HG03439 (cell line): ENCODE results near the gene BMF.
"Not testable (repeated sequence)": the region's sequence is repeated elsewhere in the genome, so short reads cannot be mapped to it uniquely, and the experiment has no call there.

Experiments
- ATAC-seq: cut with Tn5 transposase; IDR thresholded peaks from one replicate; pipeline ENCODE4 v1.9.1; 2021; ENCODE audit warnings: mild to moderate bottlenecking, moderate library complexity; ENCODE audit not compliant: unreplicated experiment

Gene BMF, protein sequence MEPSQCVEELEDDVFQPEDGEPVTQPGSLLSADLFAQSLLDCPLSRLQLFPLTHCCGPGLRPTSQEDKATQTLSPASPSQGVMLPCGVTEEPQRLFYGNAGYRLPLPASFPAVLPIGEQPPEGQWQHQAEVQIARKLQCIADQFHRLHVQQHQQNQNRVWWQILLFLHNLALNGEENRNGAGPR

DNA sequence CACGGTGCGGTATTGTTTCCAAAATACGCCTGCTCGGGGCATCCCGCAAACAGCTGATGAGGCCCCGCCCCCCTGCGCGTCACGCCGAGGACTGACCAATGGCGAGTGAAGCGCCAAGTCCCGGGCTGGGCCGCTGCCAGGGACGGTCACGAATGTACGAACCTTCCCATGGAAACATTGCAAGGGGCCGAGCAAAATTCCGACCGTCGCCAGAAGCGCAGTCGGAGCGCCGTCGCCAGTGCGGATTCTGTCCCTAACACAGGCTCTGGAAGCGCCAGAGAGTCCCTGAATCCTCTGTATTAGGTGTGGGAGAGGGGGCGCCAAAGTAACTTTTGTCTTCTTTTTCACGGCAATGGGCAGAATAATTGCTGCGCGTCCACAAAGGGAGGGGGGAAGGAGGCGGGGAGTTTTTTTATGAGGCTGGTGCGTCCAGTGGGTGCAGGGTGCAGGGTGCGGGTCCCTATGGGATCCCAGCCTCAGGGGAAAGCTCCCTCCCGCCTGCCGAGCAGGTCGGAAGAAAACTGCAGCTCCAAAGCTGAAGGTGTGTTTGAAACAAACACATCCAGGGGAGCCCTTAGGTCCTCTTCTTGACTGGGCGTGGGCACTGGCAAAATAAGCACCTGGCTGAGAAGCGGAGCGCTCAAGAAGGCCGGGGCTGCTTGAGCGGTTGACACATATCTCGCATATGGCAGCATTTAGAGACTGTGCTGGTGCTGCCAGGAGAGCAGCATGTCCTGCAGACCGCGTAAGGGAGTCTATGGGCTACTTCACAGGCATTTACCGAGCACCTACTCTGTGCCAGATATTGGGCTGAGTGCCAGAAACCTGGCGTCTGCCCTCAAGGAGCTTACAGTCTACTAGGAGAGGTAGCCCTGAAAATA is at the start of gene BMF:
BMF (minus strand) TSS at position 25 of the 881 bp plus-strand sequence. CDS start 2,793 bp downstream, outside the sequence.
- peak; percentile 62 for ATAC-seq

DNA sequence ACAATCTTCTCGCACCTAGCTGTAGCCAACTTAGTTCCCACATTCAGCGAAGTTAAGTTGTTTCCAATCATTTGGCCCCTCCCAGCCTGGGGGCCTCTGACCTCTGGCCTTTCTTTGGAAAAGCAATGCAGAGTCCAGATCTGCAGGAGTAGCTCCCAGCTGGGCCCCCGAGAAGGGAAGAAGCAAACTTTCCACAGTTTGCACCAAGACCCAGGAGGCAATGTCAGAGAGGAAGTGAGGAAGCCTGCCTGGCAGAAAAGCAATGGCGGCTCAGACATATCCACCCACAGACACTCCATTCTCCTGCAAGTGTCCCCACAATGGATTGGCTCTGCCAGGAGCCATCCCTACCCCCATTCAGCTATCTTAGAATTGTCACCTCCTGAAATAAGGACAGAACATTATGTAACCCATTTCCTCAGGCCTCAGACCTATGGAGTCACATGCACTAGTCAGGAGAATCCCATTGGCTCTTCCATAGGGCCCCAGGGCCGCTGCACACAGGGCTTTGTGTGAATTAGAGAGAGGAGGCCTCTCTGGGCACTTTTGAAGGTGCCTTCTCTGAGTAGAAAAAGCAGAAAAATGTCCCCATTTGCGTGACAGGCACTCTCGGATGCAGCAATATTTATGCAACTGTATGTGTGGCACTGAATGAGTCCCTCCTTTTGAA is 49.2 kb upstream of the BMF start:
- ATAC-seq: no peak

DNA sequence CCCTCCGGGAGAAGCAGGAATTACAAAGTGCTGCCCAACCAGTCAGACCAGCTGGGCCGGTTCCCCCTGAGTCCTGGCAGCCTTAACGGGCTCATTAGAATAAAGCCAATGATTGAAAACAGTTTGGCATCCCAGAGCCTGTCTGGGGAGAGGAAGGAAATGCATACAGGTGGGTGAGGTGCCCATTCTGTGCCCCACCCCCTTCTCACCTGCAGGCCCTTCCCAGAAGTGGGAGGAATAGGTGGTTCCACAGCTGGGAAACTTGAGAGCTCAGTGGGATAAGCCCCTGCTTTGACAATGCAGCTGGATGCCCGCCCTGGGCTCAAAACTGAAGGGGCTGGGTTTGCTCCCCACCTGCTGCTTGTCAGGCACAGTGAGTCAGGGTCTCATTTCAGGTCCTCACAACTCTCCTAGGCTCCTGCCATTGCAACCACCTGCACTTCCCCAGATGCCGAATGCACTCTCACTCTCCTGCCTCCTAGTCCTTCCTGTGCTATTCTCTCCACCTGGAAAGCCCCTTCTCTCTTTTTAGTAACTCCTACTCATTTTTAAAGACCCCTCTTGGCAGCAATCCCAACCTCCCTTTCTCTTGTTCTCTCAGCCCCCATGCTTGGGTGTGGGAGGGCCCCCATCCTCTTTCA is 46.7 kb upstream of the BMF start:
- no peak for ATAC-seq

DNA sequence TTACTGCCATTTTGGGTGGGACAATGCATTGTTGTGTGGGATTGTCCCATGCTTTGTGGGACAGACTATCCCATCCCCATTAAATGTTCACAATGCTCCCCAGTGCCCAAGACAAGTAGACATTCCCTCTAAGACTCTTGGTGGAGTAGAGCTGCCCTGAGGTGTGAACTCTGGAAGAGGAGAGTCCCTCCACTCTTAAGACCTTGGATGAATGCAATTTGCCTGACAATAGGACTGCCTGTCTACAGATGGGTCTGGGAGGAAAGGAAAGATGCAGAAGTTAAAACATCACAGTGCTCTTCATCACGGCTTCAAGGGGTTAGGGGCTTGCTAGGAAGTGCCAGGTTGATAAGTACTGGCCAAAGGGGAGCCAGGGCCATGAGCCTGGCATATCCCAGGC is 46.1 kb upstream of the BMF start:
- not testable (repeated sequence) for ATAC-seq

DNA sequence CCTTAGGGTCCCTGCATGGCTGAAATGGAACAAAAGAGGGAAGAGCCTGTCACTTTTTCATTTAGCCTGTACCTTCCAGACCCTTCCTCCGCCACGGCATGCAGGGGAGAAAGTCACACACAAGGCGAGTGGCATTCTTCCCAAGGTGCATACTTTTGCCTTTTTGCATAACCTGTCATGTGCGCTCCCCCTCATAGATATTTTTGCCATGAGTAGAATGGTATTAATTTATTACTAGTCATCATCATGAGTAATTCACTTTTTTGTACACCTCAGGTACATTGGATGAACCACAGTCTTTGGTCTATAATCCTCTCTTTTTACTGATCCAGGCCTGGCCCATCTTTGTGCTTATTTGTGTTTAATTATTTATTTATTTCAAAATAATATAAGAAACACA is 43.3 kb upstream of the BMF start:
- no peak for ATAC-seq

DNA sequence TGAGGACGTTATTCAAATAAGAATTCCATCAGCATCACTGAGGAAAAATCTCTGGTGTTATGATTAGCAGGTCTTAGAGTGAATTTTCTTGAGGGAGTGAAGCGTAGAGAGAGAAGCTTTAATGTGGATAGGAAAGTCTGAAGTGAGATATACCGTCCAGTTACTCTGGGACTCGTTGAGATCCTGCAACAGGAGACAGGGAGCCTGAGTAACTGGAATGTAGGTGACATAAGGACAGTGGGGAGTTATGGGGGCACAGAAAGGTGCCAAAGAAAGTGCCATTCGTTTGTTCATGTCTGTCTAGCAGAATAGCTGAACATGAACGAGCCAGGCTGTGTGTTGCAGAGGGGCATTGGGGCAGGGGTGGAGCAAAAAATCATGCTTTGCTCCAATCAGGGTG is 42.8 kb upstream of the BMF start:
- ATAC-seq: no peak

DNA sequence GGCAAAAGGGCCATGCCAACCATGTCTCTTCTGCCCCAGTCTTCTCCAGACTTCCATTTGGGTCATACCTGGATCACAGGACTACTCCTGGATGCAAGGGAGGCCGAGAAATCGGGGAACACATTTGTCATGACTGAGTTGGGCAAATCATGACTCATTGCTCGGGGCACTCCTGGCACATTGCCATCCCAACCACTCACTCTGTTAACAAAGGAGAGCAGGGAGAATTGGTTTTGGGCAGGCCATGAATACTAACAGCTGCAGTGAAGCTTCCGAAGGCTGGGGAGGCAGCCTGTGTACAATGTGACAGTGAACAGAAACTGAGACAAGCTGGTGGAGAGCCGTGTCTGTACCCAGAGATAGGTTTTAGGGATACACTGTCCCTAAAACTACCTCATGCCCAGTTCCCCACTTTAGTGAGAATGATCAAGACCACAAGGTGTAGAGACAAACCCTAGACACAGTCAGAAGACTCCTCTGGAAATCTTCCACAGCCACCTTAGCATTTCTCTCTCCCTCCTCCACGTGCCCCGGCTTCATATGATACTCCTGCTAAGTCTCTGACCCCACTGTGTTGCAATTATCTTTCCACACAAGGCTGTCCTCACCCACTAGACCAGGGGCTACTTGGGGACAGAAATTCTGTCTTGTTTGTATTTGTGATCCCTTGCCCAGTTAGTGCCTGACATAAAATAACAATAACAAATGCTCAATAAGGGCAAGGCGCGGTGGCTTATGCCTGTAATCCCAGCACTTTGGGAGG is 41.7 kb upstream of the BMF start:
- ATAC-seq: no peak

DNA sequence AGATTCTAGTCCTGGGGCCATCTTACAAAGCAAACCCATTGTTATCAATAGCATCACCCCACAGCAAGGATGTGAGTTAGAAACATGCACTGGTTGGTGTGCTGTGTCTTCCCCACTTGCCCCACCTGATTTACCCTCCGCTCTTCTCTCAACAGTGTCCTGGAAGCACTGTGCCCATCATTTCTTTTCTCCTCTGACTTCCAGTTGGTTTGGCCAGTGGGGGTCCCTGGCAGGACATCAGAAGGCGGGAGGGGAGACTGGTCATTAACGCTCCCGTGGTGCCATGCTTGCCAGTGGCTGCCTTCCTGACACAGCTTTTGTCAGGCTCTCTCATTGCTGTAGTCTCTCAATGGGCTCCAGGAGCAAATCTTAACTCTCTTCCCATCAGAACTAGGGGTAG is 40.7 kb upstream of the BMF start:
- ATAC-seq: no peak

DNA sequence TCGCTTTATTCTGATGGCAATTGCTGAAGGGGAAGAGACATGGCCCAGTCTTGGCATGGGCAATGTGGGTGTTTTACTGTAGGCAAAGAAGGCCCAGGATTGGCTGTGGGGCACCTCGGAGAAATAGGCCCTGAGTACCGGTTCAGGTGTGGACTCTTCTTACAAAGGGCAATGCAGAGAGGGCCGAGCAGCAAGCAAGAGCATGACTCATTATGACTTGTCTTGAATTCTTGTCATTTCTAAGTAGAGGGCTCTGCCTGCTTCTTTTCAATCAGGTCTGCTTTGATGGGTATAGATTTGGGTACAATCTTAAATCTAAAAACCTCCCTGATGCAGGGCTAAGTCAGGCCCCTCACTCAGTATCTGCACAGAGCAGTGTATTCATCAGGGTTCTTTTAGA is 37.4 kb upstream of the BMF start:
- ATAC-seq: no peak

DNA sequence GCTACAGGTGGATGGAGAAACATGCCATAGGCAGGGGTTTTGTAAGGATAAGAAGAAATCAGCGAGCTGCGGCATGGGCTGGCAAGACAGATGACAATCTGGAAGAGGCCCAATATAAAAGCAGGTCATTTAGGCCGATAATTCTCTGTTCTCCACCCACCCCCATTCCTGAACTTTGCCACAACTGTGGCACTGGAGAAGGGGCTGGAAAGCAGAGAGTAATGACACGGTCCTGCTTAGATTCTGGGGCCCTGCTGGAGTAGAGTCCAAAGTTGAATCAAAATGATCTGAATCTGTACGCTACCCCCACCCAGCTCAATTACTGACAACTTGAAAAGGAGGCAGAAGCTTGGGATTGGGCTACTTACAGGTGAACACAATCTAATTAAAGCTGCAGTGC is 33.7 kb upstream of the BMF start:
- no peak for ATAC-seq

DNA sequence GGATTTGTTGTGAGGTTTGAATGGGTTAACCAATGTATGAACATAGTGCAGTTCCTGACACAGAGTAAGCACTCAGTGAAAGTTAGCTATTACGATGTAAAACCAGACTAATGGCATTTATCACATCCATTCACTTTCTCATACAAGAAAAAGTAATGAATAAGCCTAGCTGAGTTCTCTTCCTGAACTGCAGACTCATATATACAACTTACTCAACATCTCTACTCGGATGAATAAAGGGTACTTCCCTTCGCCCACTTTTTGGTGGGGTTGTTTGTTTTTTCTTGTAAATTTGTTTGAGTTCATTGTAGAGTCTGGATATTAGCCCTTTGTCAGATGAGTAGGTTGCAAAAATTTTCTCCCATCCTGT is 29.5 kb upstream of the BMF start:
- not testable (repeated sequence) for ATAC-seq

DNA sequence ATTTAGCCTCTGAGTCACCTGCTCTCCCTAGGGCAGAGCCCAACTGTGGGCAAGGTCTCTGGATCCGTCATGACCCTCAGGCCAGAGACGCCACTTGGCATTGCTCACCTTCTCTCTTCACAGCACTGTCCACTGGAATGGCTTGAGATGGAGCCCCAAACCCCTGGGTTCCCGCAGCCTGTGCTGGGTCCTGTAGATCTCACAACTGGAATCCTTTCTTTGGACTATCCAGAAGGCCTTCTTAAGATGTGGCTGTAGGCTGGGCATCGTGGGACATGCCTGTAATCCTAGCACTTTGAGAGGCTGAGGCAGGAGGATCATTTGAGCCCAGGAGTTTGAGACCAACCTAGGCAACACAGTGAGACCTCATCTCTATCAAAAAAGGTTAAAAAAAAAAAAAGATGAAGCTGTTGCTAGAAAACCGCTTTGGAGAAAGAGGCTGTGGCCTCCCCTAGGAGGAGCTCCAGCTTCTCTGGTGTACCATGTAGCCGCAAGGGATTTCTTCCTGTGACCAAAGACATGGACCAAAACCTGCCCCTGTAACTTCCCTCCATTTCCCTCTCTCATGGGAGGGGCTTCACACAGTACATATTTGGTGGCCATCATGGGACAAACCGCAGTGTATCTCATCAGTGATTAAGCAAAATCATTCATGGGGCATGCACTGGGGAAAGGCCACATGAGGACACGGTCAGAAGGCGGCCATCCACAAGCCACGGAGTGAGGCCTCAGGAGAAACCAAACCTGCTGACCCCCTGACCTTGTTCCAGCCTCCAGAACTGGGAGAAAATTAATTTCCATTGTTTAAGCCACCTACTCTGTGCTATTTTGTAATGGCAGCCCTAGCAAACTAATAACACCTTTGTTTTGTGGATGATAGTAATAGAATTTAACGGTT is 28.9 kb upstream of the BMF start:
- ATAC-seq: no peak

DNA sequence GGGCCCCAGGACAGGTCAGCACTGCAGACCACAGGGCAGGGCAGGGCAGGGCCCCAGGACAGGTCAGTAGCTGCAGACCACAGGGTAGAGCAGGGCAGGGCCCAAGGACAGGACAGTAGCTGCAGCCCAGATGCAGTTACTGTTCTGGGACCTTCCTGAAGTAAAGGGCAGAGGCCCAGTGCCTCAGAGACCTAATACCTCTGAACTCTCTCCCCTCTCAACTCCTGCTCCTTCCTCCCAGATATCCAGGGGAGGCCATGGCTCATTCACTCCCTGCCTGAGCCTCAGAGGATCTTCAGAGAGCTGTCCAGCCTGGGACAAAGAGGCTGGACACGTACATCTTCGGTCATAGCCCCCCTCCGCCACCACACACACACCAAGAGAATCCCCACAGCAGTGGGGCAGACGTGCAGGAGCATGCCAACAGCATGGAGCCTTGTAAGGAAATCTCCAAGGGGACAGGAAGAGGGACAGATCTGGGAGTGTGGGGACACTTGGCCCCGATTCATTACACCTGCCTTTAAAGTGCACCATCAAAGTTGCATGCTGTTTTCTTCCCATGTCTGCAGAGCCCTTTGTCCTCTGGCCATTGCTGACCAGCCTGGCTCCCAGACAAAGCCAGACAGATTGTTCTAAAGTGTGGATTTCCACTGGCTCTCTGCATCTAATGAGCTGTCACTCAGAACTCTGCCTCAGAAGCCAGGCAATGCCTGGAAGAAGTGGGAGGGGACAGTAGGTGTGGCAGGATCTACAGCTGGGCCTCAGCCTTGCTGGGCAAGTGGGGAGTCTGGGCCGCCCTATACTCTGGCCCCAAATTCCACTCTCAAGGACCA is 28.0 kb upstream of the BMF start:
- no peak for ATAC-seq

DNA sequence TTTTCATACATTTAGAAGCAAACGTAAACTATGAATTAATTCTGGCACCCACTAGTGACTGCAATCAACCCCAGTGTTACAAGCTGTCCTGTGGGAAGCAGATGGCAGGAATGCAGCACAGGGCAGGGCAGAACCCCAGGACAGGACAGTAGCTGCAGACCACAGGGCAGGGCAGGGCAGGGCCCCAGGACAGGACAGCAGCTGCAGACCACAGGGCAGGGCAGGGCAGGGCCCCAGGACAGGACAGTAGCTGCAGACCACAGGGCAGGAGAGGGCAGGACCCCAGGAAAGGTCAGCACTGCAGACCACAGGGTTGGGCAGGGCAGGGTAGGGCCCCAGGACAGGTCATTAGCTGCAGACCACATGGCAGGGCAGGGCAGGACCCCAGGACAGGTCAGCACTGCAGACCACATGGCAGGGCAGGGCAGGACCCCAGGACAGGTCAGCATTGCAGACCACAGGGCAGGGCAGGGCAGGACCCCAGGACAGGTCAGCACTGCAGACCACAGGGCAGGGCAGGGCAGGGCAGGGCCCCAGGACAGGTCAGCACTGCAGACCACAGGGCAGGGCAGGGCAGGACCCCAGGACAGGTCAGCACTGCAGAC is 27.3 kb upstream of the BMF start:
- ATAC-seq: not testable (repeated sequence)

DNA sequence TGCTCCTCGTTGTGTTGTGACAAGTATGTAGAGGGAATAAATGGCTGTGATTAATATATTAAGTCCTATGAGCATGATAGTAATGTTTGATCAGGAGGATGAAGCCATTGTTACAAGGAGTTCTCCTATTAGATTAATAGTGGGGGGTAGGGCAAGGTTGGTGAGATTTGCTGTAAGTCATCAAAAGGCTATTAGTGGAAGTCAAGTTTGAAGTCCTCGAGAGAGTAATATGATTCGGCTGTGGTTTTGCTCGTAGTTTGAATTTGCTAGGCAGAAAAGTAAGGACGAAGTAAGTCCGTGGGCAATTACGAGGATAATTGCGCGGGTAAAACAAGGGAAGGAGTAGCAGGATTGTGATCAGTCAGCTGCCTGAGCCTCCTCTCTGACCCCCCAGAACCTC is 26.2 kb upstream of the BMF start:
- no peak for ATAC-seq

DNA sequence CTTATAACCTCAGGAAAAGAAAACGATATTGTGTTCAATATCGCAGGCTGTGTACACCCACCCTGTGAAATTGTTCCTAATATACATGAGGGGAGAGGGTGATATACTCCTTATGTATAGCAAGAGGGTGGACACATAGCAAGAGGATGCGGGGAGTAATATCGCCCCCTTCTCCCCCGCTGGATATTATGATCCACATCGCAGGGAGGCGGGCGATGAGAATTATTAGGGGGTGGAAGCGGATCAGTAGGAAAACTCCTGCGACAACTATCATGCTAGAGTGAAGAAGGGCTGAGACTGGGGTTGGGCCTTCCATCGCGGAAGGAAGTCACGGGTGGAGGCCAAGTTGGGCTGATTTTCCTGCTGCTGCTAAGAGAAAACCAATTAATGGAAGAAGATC is 24.9 kb upstream of the BMF start:
- no peak for ATAC-seq

DNA sequence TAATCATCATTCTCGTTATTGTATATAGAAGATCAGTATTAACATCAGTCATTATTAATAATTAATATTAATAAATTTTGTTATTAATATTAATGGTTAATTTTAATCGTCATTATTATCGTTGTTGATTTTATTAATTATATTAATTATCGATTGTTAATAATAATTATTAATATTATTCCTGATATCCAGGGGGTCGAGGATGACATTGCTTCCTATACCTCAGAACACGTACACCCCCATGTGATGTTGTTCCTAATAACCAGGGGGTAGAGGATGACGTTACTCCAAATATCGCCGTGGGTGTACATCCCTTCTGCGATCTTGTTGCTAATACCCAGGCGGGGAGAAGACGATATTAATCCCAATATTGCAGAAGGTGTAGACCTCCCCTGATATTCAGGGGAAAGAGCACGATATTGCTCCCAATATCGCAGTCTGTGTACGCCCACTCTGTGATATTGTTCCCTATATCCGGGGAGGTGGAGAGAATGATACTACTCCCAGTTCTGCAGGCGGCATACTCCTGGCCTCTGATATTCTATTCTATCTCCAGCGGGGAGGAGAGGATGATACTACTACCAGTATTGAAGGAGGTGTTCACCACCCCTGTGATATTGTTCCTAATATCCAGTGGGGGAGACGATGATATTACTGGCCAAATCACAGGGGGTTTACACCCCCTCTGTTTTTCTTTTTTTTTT is 22.3 kb upstream of the BMF start:
- ATAC-seq: no peak

DNA sequence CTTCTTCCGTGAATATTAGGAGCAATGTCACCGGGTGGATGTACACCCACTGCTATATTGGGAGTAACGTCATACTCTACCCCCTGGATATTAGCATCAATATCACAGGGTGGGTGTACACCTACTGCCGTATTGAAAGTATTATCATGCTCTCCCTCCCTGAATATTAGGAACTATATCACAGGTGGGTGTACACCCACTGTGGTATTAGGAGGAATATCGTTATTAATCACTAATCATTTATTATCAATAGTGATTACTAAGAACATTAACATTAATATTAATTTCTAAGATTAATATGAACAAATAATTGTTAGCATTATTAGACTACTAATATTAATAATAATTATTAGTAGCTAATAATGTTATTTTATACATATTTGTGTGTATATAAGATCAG is 21.4 kb upstream of the BMF start:
- no peak for ATAC-seq
